Subcutaneous abdominal adipose tissue (tissue), 5 donors: ENCODE data around the gene BORCS6.

Source experiments
- H3K27ac ChIP-seq: one replicate; pipeline ENCODE4 v1.7.0; 2013; ENCODE audit warnings: low read depth, mild to moderate bottlenecking, inconsistent platforms, low read length, moderate library complexity
- H3K27me3 ChIP-seq, 5 donors: one replicate each; pipeline ENCODE4 v1.7.0; 2013; ENCODE audit warnings: low read length in 5 of 5, inconsistent platforms in 1 of 5; ENCODE audit not compliant: control insufficient read depth in 5 of 5, insufficient read depth in 4 of 5
- H3K36me3 ChIP-seq, 5 donors: one replicate each; pipeline ENCODE4 v1.7.0; 2013; ENCODE audit warnings: low read length in 5 of 5; ENCODE audit not compliant: control insufficient read depth in 5 of 5, insufficient read depth in 5 of 5
- H3K4me1 ChIP-seq, 5 donors: one replicate each; pipeline ENCODE4 v1.7.0; 2013; ENCODE audit warnings: low read length in 5 of 5, mild to moderate bottlenecking in 3 of 5, moderate library complexity in 1 of 5; ENCODE audit not compliant: control insufficient read depth in 5 of 5, insufficient read depth in 5 of 5
- H3K4me3 ChIP-seq, 5 donors: one replicate each; pipeline ENCODE4 v1.7.0; 2013; ENCODE audit warnings: low read length in 5 of 5, low read depth in 1 of 5
- H3K9ac ChIP-seq, 5 donors: one replicate each; pipeline ENCODE4 v1.7.0; 2013; ENCODE audit warnings: low read length in 5 of 5, mild to moderate bottlenecking in 4 of 5, moderate library complexity in 3 of 5
- H3K9me3 ChIP-seq, 5 donors: one replicate each; pipeline ENCODE4 v1.7.0; 2013; ENCODE audit warnings: low read length in 5 of 5; ENCODE audit not compliant: control insufficient read depth in 5 of 5
- donor health status: healthy.
- donor health status: healthy.
- donor health status: healthy.
- donor health status: healthy.
- donor health status: healthy.

The BORCS6 gene

DNA sequence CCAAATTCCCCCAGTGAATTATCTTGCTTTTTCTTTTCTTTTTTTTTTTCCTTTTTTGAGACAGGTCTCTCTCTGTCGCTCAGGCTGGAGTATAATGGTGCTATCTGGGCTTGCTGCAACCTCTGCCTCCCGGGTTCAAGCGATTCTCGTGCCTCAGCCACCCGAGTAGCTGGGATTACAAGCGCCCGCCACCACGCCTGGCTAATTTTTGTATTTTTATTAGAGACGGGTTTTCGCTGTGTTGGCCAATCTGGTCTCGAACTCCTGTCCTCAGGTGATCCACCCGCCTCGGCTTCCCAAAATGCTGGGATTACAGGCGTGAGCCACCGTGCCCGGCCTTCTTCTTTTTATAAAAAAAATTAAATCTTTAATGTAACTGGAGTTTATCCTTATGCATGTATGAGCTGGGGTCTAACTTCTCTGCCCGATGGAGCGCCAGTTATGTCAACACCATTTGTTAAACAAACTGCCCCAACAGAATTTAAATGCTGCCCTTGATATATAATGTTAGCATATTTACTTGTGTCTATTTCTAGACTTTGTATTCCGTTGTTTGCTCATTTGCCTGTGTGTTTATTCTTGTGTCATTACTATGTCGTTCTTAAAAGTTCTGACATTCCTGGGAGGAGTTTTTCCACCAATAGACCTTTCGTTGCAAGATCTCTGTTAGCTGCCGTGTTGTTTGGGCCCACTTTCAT, 20.9 kb upstream of the BORCS6 start:
- Histone ChIP-seq H3K27me3 (peaks cover 0 to 3% (median 0%) of the 10 kb centered on the region in 5 donors), H3K9ac (peak overlapping the region in 4 of 5 donors; percentile 64 to 95 (median 74)), H3K4me1 (peaks cover 6 to 16% (median 14%) of the 10 kb centered on the region in 5 donors), H3K36me3 (no peaks in the 10 kb centered on the region), H3K9me3 (peaks cover 0 to 2% (median 0%) of the 10 kb centered on the region in 5 donors), H3K27ac (peak overlapping the region; percentile 78), H3K4me3 (peak overlapping the region; percentile 62 to 76 (median 72))

GRCh38 chr17:8209907-8210760, 20.2 kb upstream of the BORCS6 start, which contains the start of gene AURKB:
AURKB (minus strand) TSS chr17:8210575; CDS start chr17:8210224, 351 bp downstream.
- Histone ChIP-seq H3K9me3 (peaks cover 0 to 2% (median 0%) of the 10 kb centered on the region in 5 donors), H3K36me3 (no peaks in the 10 kb centered on the region), H3K27ac (peak within 1 kb of the TSS; percentile 78), H3K4me3 (peak within 1 kb of the TSS; percentile 62 to 76 (median 72)), H3K4me1 (peaks cover 6 to 16% (median 14%) of the 10 kb centered on the region in 5 donors), H3K27me3 (peaks cover 0 to 3% (median 0%) of the 10 kb centered on the region in 5 donors), H3K9ac (peak within 1 kb of the TSS; percentile 59 to 95 (median 73))

- Histone ChIP-seq H3K9me3 (peaks cover 0 to 2% (median 0%) of the 10 kb centered on the region in 5 donors), H3K27me3 (peaks cover 0 to 3% (median 0%) of the 10 kb centered on the region in 5 donors), H3K4me3 (no peak overlapping the region), H3K4me1 (peaks cover 6 to 16% (median 14%) of the 10 kb centered on the region in 5 donors), H3K36me3 (no peaks in the 10 kb centered on the region), H3K9ac (no peak overlapping the region), H3K27ac (no peak overlapping the region)
These were observed 16.6 kb upstream of the BORCS6 start for GRCh38 chr17:8206536-8206935.

GRCh38 chr17:8204761-8205555, 15.0 kb upstream of the BORCS6 start:
- Histone ChIP-seq H3K4me1 (peaks cover 2 to 4% (median 3%) of the 10 kb centered on the region in 5 donors), H3K9me3 (peaks cover 0 to 3% (median 0%) of the 10 kb centered on the region in 5 donors), H3K27me3 (peaks cover 0 to 3% (median 0%) of the 10 kb centered on the region in 5 donors), H3K36me3 (no peaks in the 10 kb centered on the region), H3K27ac (no peak overlapping the region), H3K4me3 (no peak overlapping the region), H3K9ac (no peak overlapping the region)

GRCh38 chr17:8192070-8192815, 2.3 kb upstream of the BORCS6 start:
- Histone ChIP-seq H3K4me1 (peaks cover 31 to 44% (median 44%) of the 10 kb centered on the region in 5 donors), H3K27me3 (peaks cover 0 to 2% (median 0%) of the 10 kb centered on the region in 5 donors), H3K27ac (peak overlapping the region; percentile 55), H3K9ac (peak overlapping the region in 2 of 5 donors; percentile 30 to 31), H3K9me3 (peaks cover 0 to 2% (median 0%) of the 10 kb centered on the region in 5 donors), H3K36me3 (no peaks in the 10 kb centered on the region), H3K4me3 (peak overlapping the region; percentile 38 to 69 (median 60))

GRCh38 chr17:8190506-8190905, 526 bp upstream of the BORCS6 start:
- Histone ChIP-seq H3K4me3 (peak overlapping the region; percentile 31 to 81 (median 72)), H3K27ac (peak overlapping the region; percentile 55), H3K9ac (no peak overlapping the region), H3K36me3 (no peaks in the 10 kb centered on the region), H3K27me3 (peaks cover 0 to 2% (median 0%) of the 10 kb centered on the region in 5 donors), H3K9me3 (peaks cover 0 to 2% (median 0%) of the 10 kb centered on the region in 5 donors), H3K4me1 (peaks cover 35 to 60% (median 57%) of the 10 kb centered on the region in 5 donors)

DNA sequence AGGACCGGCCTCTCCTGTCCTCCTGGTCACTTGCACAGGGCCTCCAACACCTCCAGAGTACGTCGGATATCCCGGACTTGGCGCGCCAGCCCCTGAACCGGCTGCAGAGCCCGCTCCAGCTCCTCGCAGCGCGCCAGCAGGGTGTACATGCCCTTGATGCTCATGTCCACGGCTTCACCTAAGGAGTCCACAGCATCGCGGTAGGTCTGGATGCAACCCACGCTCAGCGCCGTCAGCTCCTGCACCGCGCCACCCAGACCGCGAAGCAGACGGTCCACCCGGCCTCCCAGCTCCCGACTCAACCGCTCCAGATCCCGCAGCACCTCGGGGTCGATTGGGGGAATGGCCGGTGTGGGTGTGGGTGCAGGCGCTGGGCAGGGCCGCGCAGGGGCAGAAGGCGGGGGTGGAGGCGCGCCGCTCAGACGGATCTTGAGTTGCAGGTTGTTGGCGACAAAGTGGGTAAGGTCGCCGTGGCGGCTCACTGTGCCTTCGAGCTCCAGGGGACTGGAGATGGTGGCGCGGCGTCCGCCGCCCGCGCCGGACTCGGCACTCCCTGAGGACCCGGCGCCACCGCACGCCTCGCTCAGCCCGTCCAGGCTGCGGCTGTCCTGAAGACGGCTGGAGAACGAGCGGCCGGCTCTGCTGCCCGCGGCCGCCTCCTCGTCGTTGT, 804 bp downstream of the BORCS6 start:
- no peaks in the 10 kb centered on the region for H3K36me3 ChIP-seq
- peaks cover 0 to 2% (median 0%) of the 10 kb centered on the region in 5 donors for H3K27me3 ChIP-seq
- H3K9me3 ChIP-seq = peaks cover 0 to 2% (median 0%) of the 10 kb centered on the region in 5 donors
- H3K27ac ChIP-seq = peak overlapping the region; percentile 80
- peak overlapping the region in 4 of 5 donors; percentile 55 to 82 (median 74) for H3K9ac ChIP-seq
- H3K4me1 ChIP-seq = peaks cover 35 to 61% (median 58%) of the 10 kb centered on the region in 5 donors
- H3K4me3 ChIP-seq = peak overlapping the region; percentile 72 to 83 (median 76)

- H3K27me3 ChIP-seq = peaks cover 0 to 2% (median 0%) of the 10 kb centered on the region in 5 donors
- H3K4me1 ChIP-seq = peaks cover 35 to 61% (median 58%) of the 10 kb centered on the region in 5 donors
- peak overlapping the region; percentile 79 for H3K27ac ChIP-seq
- no peaks in the 10 kb centered on the region for H3K36me3 ChIP-seq
- peak overlapping the region; percentile 41 to 91 (median 79) for H3K9ac ChIP-seq
- H3K4me3 ChIP-seq = peak overlapping the region; percentile 72 to 83 (median 76)
- H3K9me3 ChIP-seq = peaks cover 0 to 2% (median 0%) of the 10 kb centered on the region in 5 donors
These were observed 1.6 kb downstream of the BORCS6 start for GRCh38 chr17:8188263-8188839.
